GM18519 (cell line): ENCODE results near the gene CDYL.

Experiments
- ATAC-seq: cut with Tn5 transposase; IDR thresholded peaks from one replicate; pipeline ENCODE4 v1.9.1; 2021; ENCODE audit warnings: mild to moderate bottlenecking, moderate library complexity; ENCODE audit not compliant: unreplicated experiment, low FRiP score

The CDYL gene

GRCh38 chr6:4953440-4953839 lies 177.2 kb downstream of the CDYL start:
- ATAC-seq, result no peak

- ATAC-seq, result no peak
Measured at GRCh38 chr6:4956625-4957024, 180.4 kb downstream of the CDYL start.

GRCh38 chr6:4957521-4958231 lies 181.5 kb downstream of the CDYL start:
- ATAC-seq, result no peak

GRCh38 chr6:4958624-4959023 lies 182.4 kb downstream of the CDYL start:
- ATAC-seq, result no peak

- no peak for ATAC-seq
Measured at GRCh38 chr6:4961322-4962168, 185.3 kb downstream of the CDYL start.

- no peak for ATAC-seq
Measured at GRCh38 chr6:4962905-4963304, 186.7 kb downstream of the CDYL start.

GRCh38 chr6:4964675-4965561 lies 188.7 kb downstream of the CDYL start:
- no peak for ATAC-seq

- ATAC-seq, result no peak
Measured at GRCh38 chr6:4965562-4966389, 189.6 kb downstream of the CDYL start.

GRCh38 chr6:4967301-4968030 lies 191.3 kb downstream of the CDYL start:
- ATAC-seq, result no peak

- no peak for ATAC-seq
Measured at GRCh38 chr6:4969609-4970285, 193.5 kb downstream of the CDYL start.

GRCh38 chr6:4970739-4971395 lies 194.7 kb downstream of the CDYL start:
- no peak for ATAC-seq

- no peak for ATAC-seq
Measured at GRCh38 chr6:4971851-4972250, 195.6 kb downstream of the CDYL start.

GRCh38 chr6:4972438-4972837 lies 196.2 kb downstream of the CDYL start:
- ATAC-seq, result no peak

- no peak for ATAC-seq
Measured at GRCh38 chr6:4973415-4973814, 197.2 kb downstream of the CDYL start.

- ATAC-seq, result no peak
Measured at GRCh38 chr6:4973982-4974745, 198.0 kb downstream of the CDYL start.

GRCh38 chr6:4974962-4975361 lies 198.8 kb downstream of the CDYL start:
- no peak for ATAC-seq

- ATAC-seq, result no peak
Measured at GRCh38 chr6:4975506-4975905, 199.3 kb downstream of the CDYL start.

- ATAC-seq, result no peak
Measured at GRCh38 chr6:4977468-4977867, 201.3 kb downstream of the CDYL start.
